ENCODE results near the gene PLPPR4.

GRCh38 chr1:99252630-99253029 is 11.7 kb upstream of the PLPPR4 start:
- TF ChIP-seq EZH2phosphoT487 (IDR thresholded peaks at IDR 0.05; ENCODE audit: borderline replicate concordance, low read length) (no peak), CTCF (IDR thresholded peaks at IDR 0.05; ENCODE audit: low read depth, low read length, poor library complexity, severe bottlenecking) (no peak)

Measured in DOHH2 (cell line).